Neuronal stem cell (in vitro differentiated cells): ENCODE measurements around the gene TMEM263.

Source experiments
- DNase-seq: peaks from one replicate; pipeline ENCODE4 v3.0.0-alpha.2; 2013; ENCODE audit warnings: low spot score
- H2AFZ ChIP-seq: one replicate; pipeline ENCODE4 v1.6.1; 2013; ENCODE audit warnings: mild to moderate bottlenecking, low read length, inconsistent platforms
- H2AK5ac ChIP-seq: 2 replicates; pipeline ENCODE4 v1.6.1; 2013; ENCODE audit warnings: low read depth, mild to moderate bottlenecking, inconsistent platforms, low read length, moderate library complexity, mixed read lengths
- H2BK120ac ChIP-seq: 2 replicates; pipeline ENCODE4 v1.6.1; 2013; ENCODE audit warnings: low read depth, mild to moderate bottlenecking, inconsistent platforms, low read length, moderate library complexity, mixed read lengths
- H2BK12ac ChIP-seq: one replicate; pipeline ENCODE4 v1.6.1; 2013; ENCODE audit warnings: low read length, inconsistent platforms
- H2BK15ac ChIP-seq: 2 replicates; pipeline ENCODE4 v1.6.1; 2013; ENCODE audit warnings: mild to moderate bottlenecking, low read length, inconsistent platforms, mixed read lengths
- H2BK5ac ChIP-seq: one replicate; pipeline ENCODE4 v1.6.1; 2013; ENCODE audit warnings: inconsistent platforms, mild to moderate bottlenecking, low read length, moderate library complexity
- H3K14ac ChIP-seq: one replicate; pipeline ENCODE4 v1.6.1; 2013; ENCODE audit warnings: low read length, inconsistent platforms
- H3K18ac ChIP-seq: 2 replicates; pipeline ENCODE4 v1.6.1; 2013; ENCODE audit warnings: low read length, inconsistent platforms
- H3K23ac ChIP-seq: 2 replicates; pipeline ENCODE4 v1.6.1; 2013; ENCODE audit warnings: low read depth, mild to moderate bottlenecking, mixed read lengths, low read length, inconsistent platforms; ENCODE audit not compliant: poor library complexity
- H3K27ac ChIP-seq: replicated peaks from 3 replicates; pipeline ENCODE4 v1.5.1; 2013; ENCODE audit warnings: low read length, inconsistent platforms
- H3K27me3 ChIP-seq, 3 experiments: 2 replicates each; pipeline ENCODE4 v1.6.1; 2013; ENCODE audit warnings: low read length in 3 of 3, mild to moderate bottlenecking in 2 of 3, inconsistent platforms in 1 of 3, low read depth in 1 of 3, mixed read lengths in 1 of 3, moderate library complexity in 1 of 3; ENCODE audit not compliant: control insufficient read depth in 3 of 3, insufficient read depth in 3 of 3
- H3K36me3 ChIP-seq, 2 donors: replicated peaks in 1 of 2; 2 replicates each; pipeline ENCODE4 v1.6.1; 2013; ENCODE audit warnings: low read length in 2 of 2; ENCODE audit not compliant: control insufficient read depth in 2 of 2, insufficient read depth in 2 of 2
- H3K4ac ChIP-seq: 2 replicates; pipeline ENCODE4 v1.6.1; 2013; ENCODE audit warnings: inconsistent platforms, mild to moderate bottlenecking, low read length, moderate library complexity
- H3K4me1 ChIP-seq, 2 donors: 1 replicate in 1 of 2; 2 replicates in 1 of 2; pipeline ENCODE4 v1.6.1; 2013; ENCODE audit warnings: low read length in 2 of 2, low read depth in 1 of 2; ENCODE audit not compliant: control insufficient read depth in 2 of 2, insufficient read depth in 1 of 2
- H3K4me2 ChIP-seq: one replicate; pipeline ENCODE4 v1.6.1; 2013; ENCODE audit warnings: mild to moderate bottlenecking, low read length, inconsistent platforms; ENCODE audit not compliant: insufficient read depth, poor library complexity, severe bottlenecking
- H3K4me3 ChIP-seq, 2 donors: 2 replicates each; pipeline ENCODE4 v1.5.1; 2013; ENCODE audit warnings: low read length in 2 of 2, mild to moderate bottlenecking in 2 of 2, inconsistent platforms in 1 of 2, moderate library complexity in 1 of 2
- H3K79me1 ChIP-seq: one replicate; pipeline ENCODE4 v1.6.1; 2013; ENCODE audit warnings: low read depth, mild to moderate bottlenecking, inconsistent platforms, low read length, moderate library complexity
- H3K9ac ChIP-seq: one replicate; pipeline ENCODE4 v1.6.1; 2013; ENCODE audit warnings: mild to moderate bottlenecking, low read depth, low read length, inconsistent platforms; ENCODE audit not compliant: poor library complexity
- H3K9me3 ChIP-seq, 2 donors: replicated peaks in 1 of 2; 2 replicates each; pipeline versions ENCODE3 to v1.6.1; 2013; ENCODE audit warnings: low read length in 2 of 2, mild to moderate bottlenecking in 2 of 2, inconsistent platforms in 1 of 2, low read depth in 1 of 2, mixed read lengths in 1 of 2, moderate library complexity in 1 of 2; ENCODE audit not compliant: control insufficient read depth in 2 of 2, insufficient read depth in 1 of 2
- H4K8ac ChIP-seq: one replicate; pipeline ENCODE4 v1.6.1; 2013; ENCODE audit warnings: low read depth, mild to moderate bottlenecking, inconsistent platforms, low read length, moderate library complexity
- H4K91ac ChIP-seq: one replicate; pipeline ENCODE4 v1.6.1; 2013; ENCODE audit warnings: low read length, low read depth, mild to moderate bottlenecking, inconsistent platforms; ENCODE audit not compliant: poor library complexity
- WGBS, 2 donors: extraction: QIAGEN DNeasy Blood & Tissue Kit; methylation state at CpG; one replicate each; pipeline ENCODE4 v1.1.7; 2013; ENCODE audit warnings: missing lambda C conversion rate in 2 of 2, mixed read lengths in 1 of 2; ENCODE audit not compliant: insufficient read length in 2 of 2, insufficient replicate concordance in 1 of 2; ENCODE audit errors: extremely low coverage in 2 of 2; 5-methylcytosine and 5-hydroxymethylcytosine counted together

TMEM263 gene

GRCh38 chr12:106974511-106974910, 18.8 kb downstream of the TMEM263 start:
- Histone ChIP-seq H2AFZ (no peak overlapping the region), H3K9ac (no peak overlapping the region), H4K91ac (no peak overlapping the region), H4K8ac (no peak overlapping the region), H3K27me3 (no peaks in the 10 kb centered on the region), H2BK120ac (no peak overlapping the region), H3K4me1 (no peaks in the 10 kb centered on the region), H3K9me3 (no peaks in the 10 kb centered on the region), H2BK12ac (no peak overlapping the region), H3K4ac (no peak overlapping the region), H3K4me3 (no peak overlapping the region), H3K27ac (no peak overlapping the region), H3K18ac (no peak overlapping the region), H3K14ac (no peak overlapping the region), H3K79me1 (no peaks in the 10 kb centered on the region), H3K4me2 (no peak overlapping the region), H2BK15ac (no peak overlapping the region), H3K23ac (no peak overlapping the region), H3K36me3 (peaks cover 5 to 84% of the 10 kb centered on the region in 2 donors), H2AK5ac (no peak overlapping the region), H2BK5ac (no peak overlapping the region)
- WGBS, 2 donors: no CpG with 5 or more reads among the region's 3 CpGs
- DNase-seq: no peak

GRCh38 chr12:106975098-106975497, 19.4 kb downstream of the TMEM263 start:
- H3K14ac ChIP-seq: no peak overlapping the region
- H3K4me1 ChIP-seq: no peaks in the 10 kb centered on the region

GRCh38 chr12:106975993-106976658, 20.4 kb downstream of the TMEM263 start:
- Histone ChIP-seq H3K4me1 (no peaks in the 10 kb centered on the region), H3K9me3 (no peaks in the 10 kb centered on the region), H2BK120ac (no peak overlapping the region), H3K14ac (no peak overlapping the region), H3K9ac (no peak overlapping the region), H2BK12ac (no peak overlapping the region), H3K4me3 (no peak overlapping the region), H3K18ac (no peak overlapping the region), H3K27ac (no peak overlapping the region), H3K27me3 (no peaks in the 10 kb centered on the region), H3K4ac (no peak overlapping the region), H3K36me3 (peaks cover 3 to 71% of the 10 kb centered on the region in 2 donors), H3K79me1 (no peaks in the 10 kb centered on the region), H2BK5ac (no peak overlapping the region), H2BK15ac (no peak overlapping the region), H4K91ac (no peak overlapping the region), H3K4me2 (no peak overlapping the region), H2AK5ac (no peak overlapping the region), H3K23ac (no peak overlapping the region), H2AFZ (no peak overlapping the region), H4K8ac (no peak overlapping the region)
- WGBS, 2 donors: no CpG with 5 or more reads among the region's 3 CpGs
- DNase-seq: no peak

More at GRCh38 chr12:106975098-106975497, 19.4 kb downstream of the TMEM263 start:
- H2BK12ac ChIP-seq: no peak overlapping the region
- H3K4me3 ChIP-seq: no peak overlapping the region
- no peak overlapping the region for H2AFZ ChIP-seq
- no peak for DNase-seq
- H3K36me3 ChIP-seq: peaks cover 5 to 81% of the 10 kb centered on the region in 2 donors
- H3K4ac ChIP-seq: no peak overlapping the region
- no peak overlapping the region for H3K27ac ChIP-seq
- no peak overlapping the region for H2BK120ac ChIP-seq
- no peak overlapping the region for H3K9ac ChIP-seq
- H4K91ac ChIP-seq: no peak overlapping the region
- H3K9me3 ChIP-seq: no peaks in the 10 kb centered on the region
- H2AK5ac ChIP-seq: no peak overlapping the region
- peak overlapping the region; percentile 24 for H2BK5ac ChIP-seq
- no peaks in the 10 kb centered on the region for H3K27me3 ChIP-seq
- no peak overlapping the region for H2BK15ac ChIP-seq
- no peak overlapping the region for H3K23ac ChIP-seq
- no peak overlapping the region for H3K4me2 ChIP-seq
- H3K79me1 ChIP-seq: no peaks in the 10 kb centered on the region
- H3K18ac ChIP-seq: no peak overlapping the region
- WGBS, 2 donors: no CpG with 5 or more reads among the region's 8 CpGs
- H4K8ac ChIP-seq: no peak overlapping the region

- Histone ChIP-seq H2BK12ac (no peak overlapping the region), H2AK5ac (no peak overlapping the region), H4K91ac (no peak overlapping the region), H3K18ac (no peak overlapping the region), H4K8ac (no peak overlapping the region), H3K9ac (no peak overlapping the region), H2BK15ac (no peak overlapping the region), H3K79me1 (no peaks in the 10 kb centered on the region), H3K4me1 (no peaks in the 10 kb centered on the region), H2AFZ (no peak overlapping the region), H2BK120ac (no peak overlapping the region), H3K9me3 (no peaks in the 10 kb centered on the region), H3K27ac (no peak overlapping the region), H3K23ac (no peak overlapping the region), H3K14ac (no peak overlapping the region), H3K36me3 (peaks cover 3 to 66% of the 10 kb centered on the region in 2 donors), H2BK5ac (no peak overlapping the region), H3K4ac (no peak overlapping the region), H3K4me2 (no peak overlapping the region), H3K27me3 (no peaks in the 10 kb centered on the region), H3K4me3 (no peak overlapping the region)
- DNase-seq: no peak
- whole genome bisulfite sequencing, 2 donors: no CpG with 5 or more reads among the region's 1 CpG
Measured at GRCh38 chr12:106976668-106977067, 21.0 kb downstream of the TMEM263 start.
